Measurements from ENCODE around the gene RNU6-9.

Gene RNU6-9

DNA sequence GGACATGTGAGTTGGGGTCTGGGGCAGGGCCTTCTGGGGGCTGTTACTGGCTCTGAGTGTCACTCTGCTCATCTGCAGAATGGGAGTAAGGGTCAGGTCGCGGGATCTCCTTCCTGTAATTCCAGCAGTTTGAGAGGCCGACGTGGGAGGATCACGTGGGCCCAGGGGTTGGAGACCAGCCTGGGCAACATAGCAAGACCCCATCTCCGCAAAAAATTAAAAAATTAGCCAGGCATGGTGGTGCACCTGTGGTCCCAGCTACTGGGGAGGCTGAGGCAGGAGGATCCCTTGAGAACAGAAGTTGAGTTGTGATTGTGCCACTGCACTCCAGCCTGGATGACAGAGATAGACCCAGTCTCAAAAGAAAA is 36.6 kb downstream of the RNU6-9 start:
- H3K36me3 ChIP-seq (ENCODE audit: insufficient read depth, low read length) = no peaks in the 10 kb centered on the region
- H3K27ac ChIP-seq (ENCODE audit: low read depth, low read length) = no peak overlapping the region
- no peaks in the 10 kb centered on the region for H3K27me3 ChIP-seq (ENCODE audit: insufficient read depth, low read length)
- H3K79me2 ChIP-seq (ENCODE audit: control insufficient read depth, insufficient read depth, low read length, unreplicated experiment) = peaks cover 15% of the 10 kb centered on the region
- H3K4me3 ChIP-seq (ENCODE audit: low read depth, low read length) = no peak overlapping the region
- H3K4me1 ChIP-seq (ENCODE audit: control insufficient read depth, insufficient read depth, low read length, unreplicated experiment) = peaks cover 9% of the 10 kb centered on the region
- no peak overlapping the region for H2AFZ ChIP-seq (ENCODE audit: low read length, unreplicated experiment)

GRCh38 chr19:931860-932647 is 38.8 kb downstream of the RNU6-9 start:
- Histone ChIP-seq H3K4me1 (ENCODE audit: control insufficient read depth, insufficient read depth, low read length, unreplicated experiment) (peaks cover 9% of the 10 kb centered on the region), H3K27me3 (ENCODE audit: insufficient read depth, low read length) (no peaks in the 10 kb centered on the region), H3K27ac (ENCODE audit: low read depth, low read length) (no peak overlapping the region), H3K4me3 (ENCODE audit: low read depth, low read length) (no peak overlapping the region), H2AFZ (ENCODE audit: low read length, unreplicated experiment) (no peak overlapping the region), H3K79me2 (ENCODE audit: control insufficient read depth, insufficient read depth, low read length, unreplicated experiment) (peaks cover 10% of the 10 kb centered on the region), H3K36me3 (ENCODE audit: insufficient read depth, low read length) (no peaks in the 10 kb centered on the region)

- H3K27ac ChIP-seq (ENCODE audit: low read depth, low read length) = no peak overlapping the region
- H3K36me3 ChIP-seq (ENCODE audit: insufficient read depth, low read length) = no peaks in the 10 kb centered on the region
Observed at GRCh38 chr19:932648-933552, 39.6 kb downstream of the RNU6-9 start.

DNA sequence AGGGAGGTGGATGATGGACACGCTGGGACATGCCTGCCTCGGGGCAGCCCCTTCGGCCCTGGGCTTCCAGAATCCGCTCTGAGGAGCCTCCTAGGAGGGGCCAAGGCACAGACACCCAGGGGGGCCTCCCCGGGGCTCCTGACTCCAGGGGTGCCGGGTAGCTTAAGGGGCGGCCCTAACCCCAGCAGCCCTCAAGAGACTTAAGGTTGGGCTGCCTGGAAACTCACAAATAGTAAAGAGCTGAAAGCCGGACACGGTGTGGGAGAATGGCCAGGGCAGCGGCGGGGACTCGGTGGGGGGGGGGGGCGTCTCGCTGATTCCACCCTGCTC is 40.2 kb downstream of the RNU6-9 start:
- Histone ChIP-seq H3K36me3 (ENCODE audit: insufficient read depth, low read length) (no peaks in the 10 kb centered on the region), H3K27me3 (ENCODE audit: insufficient read depth, low read length) (no peaks in the 10 kb centered on the region), H3K79me2 (ENCODE audit: control insufficient read depth, insufficient read depth, low read length, unreplicated experiment) (peaks cover 11% of the 10 kb centered on the region), H3K4me3 (ENCODE audit: low read depth, low read length) (no peak overlapping the region), H2AFZ (ENCODE audit: low read length, unreplicated experiment) (no peak overlapping the region), H3K4me1 (ENCODE audit: control insufficient read depth, insufficient read depth, low read length, unreplicated experiment) (peaks cover 9% of the 10 kb centered on the region), H3K27ac (ENCODE audit: low read depth, low read length) (no peak overlapping the region)

More at GRCh38 chr19:932648-933552, 39.6 kb downstream of the RNU6-9 start:
- Histone ChIP-seq H3K4me3 (ENCODE audit: low read depth, low read length) (0 out of 2 replicates have a peak overlapping the region, but pooled peaks have one; percentile 21), H3K79me2 (ENCODE audit: control insufficient read depth, insufficient read depth, low read length, unreplicated experiment) (peaks cover 11% of the 10 kb centered on the region), H2AFZ (ENCODE audit: low read length, unreplicated experiment) (no peak overlapping the region), H3K4me1 (ENCODE audit: control insufficient read depth, insufficient read depth, low read length, unreplicated experiment) (peaks cover 9% of the 10 kb centered on the region), H3K27me3 (ENCODE audit: insufficient read depth, low read length) (no peaks in the 10 kb centered on the region)

- H3K4me3 ChIP-seq (ENCODE audit: low read depth, low read length) = no peak overlapping the region
- peaks cover 9% of the 10 kb centered on the region for H3K4me1 ChIP-seq (ENCODE audit: control insufficient read depth, insufficient read depth, low read length, unreplicated experiment)
- H2AFZ ChIP-seq (ENCODE audit: low read length, unreplicated experiment) = no peak overlapping the region
- H3K27ac ChIP-seq (ENCODE audit: low read depth, low read length) = no peak overlapping the region
- no peaks in the 10 kb centered on the region for H3K27me3 ChIP-seq (ENCODE audit: insufficient read depth, low read length)
- H3K36me3 ChIP-seq (ENCODE audit: insufficient read depth, low read length) = no peaks in the 10 kb centered on the region
- peaks cover 9% of the 10 kb centered on the region for H3K79me2 ChIP-seq (ENCODE audit: control insufficient read depth, insufficient read depth, low read length, unreplicated experiment)
Observed at GRCh38 chr19:934197-934840, 41.0 kb downstream of the RNU6-9 start.

DNA sequence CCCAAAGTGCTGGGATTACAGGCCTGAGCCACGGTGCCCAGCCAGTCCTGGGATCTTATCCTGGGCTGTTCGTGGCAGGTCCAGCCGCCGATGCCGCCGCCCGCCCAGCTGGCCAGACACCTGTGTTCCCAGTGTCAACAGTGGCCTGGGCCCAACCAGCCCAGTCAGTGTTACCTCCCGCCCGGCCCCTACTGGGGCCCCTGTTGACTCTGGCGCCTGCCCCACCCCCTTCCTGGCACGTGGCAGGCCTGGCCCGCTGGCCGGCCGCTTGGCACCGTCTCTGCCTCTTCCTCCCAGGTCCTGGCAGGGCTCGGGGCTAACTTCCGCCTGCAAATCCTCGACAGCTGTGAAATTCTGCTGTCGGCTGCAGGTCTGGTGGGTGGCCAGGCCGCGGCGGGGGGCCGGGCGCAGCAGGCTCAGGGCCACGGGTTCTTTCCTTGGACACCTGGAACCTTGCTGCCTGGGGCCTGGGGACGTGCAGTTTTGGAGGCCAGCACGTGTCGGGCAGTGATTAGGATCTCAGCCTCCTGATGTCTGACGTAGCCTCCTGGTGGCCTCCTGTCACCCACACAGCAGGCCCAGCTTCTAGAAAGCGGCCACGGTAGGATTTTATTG is 41.7 kb downstream of the RNU6-9 start:
- no peaks in the 10 kb centered on the region for H3K27me3 ChIP-seq (ENCODE audit: insufficient read depth, low read length)
- H3K79me2 ChIP-seq (ENCODE audit: control insufficient read depth, insufficient read depth, low read length, unreplicated experiment) = peaks cover 9% of the 10 kb centered on the region
- no peaks in the 10 kb centered on the region for H3K36me3 ChIP-seq (ENCODE audit: insufficient read depth, low read length)
- H3K4me1 ChIP-seq (ENCODE audit: control insufficient read depth, insufficient read depth, low read length, unreplicated experiment) = peaks cover 9% of the 10 kb centered on the region
- H2AFZ ChIP-seq (ENCODE audit: low read length, unreplicated experiment) = no peak overlapping the region
- no peak overlapping the region for H3K4me3 ChIP-seq (ENCODE audit: low read depth, low read length)
- H3K27ac ChIP-seq (ENCODE audit: low read depth, low read length) = no peak overlapping the region

DNA sequence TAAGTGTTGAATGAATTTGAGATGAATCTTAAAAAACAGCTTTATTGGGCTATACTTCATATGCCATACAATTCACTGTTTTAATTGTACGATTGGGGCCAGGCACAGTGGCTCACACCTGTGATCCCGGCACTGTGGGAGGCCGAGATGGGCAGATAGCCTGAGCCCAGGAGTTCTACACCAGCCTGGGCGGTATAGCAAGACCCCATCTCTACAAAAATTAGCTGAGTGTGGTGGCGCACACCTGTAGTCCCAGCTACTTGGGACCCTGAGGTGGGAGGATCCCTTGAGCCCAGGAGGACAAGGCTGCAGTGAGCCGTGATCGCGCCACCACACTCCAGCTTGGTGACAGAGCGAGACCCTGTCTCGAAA is 42.9 kb downstream of the RNU6-9 start:
- Histone ChIP-seq H3K4me1 (ENCODE audit: control insufficient read depth, insufficient read depth, low read length, unreplicated experiment) (peaks cover 9% of the 10 kb centered on the region), H2AFZ (ENCODE audit: low read length, unreplicated experiment) (no peak overlapping the region), H3K27me3 (ENCODE audit: insufficient read depth, low read length) (no peaks in the 10 kb centered on the region), H3K27ac (ENCODE audit: low read depth, low read length) (no peak overlapping the region), H3K79me2 (ENCODE audit: control insufficient read depth, insufficient read depth, low read length, unreplicated experiment) (peaks cover 11% of the 10 kb centered on the region), H3K36me3 (ENCODE audit: insufficient read depth, low read length) (no peaks in the 10 kb centered on the region), H3K4me3 (ENCODE audit: low read depth, low read length) (no peak overlapping the region)

GRCh38 chr19:937259-937694 is 44.0 kb downstream of the RNU6-9 start:
- H3K27ac ChIP-seq (ENCODE audit: low read depth, low read length) = no peak overlapping the region
- no peak overlapping the region for H3K4me3 ChIP-seq (ENCODE audit: low read depth, low read length)
- peaks cover 11% of the 10 kb centered on the region for H3K79me2 ChIP-seq (ENCODE audit: control insufficient read depth, insufficient read depth, low read length, unreplicated experiment)
- peaks cover 9% of the 10 kb centered on the region for H3K4me1 ChIP-seq (ENCODE audit: control insufficient read depth, insufficient read depth, low read length, unreplicated experiment)
- H3K36me3 ChIP-seq (ENCODE audit: insufficient read depth, low read length) = no peaks in the 10 kb centered on the region
- no peak overlapping the region for H2AFZ ChIP-seq (ENCODE audit: low read length, unreplicated experiment)
- no peaks in the 10 kb centered on the region for H3K27me3 ChIP-seq (ENCODE audit: insufficient read depth, low read length)

GRCh38 chr19:938233-938923 is 45.1 kb downstream of the RNU6-9 start:
- Histone ChIP-seq H3K4me3 (ENCODE audit: low read depth, low read length) (no peak overlapping the region), H3K36me3 (ENCODE audit: insufficient read depth, low read length) (no peaks in the 10 kb centered on the region), H3K27ac (ENCODE audit: low read depth, low read length) (no peak overlapping the region), H3K27me3 (ENCODE audit: insufficient read depth, low read length) (no peaks in the 10 kb centered on the region), H3K79me2 (ENCODE audit: control insufficient read depth, insufficient read depth, low read length, unreplicated experiment) (peaks cover 11% of the 10 kb centered on the region), H3K4me1 (ENCODE audit: control insufficient read depth, insufficient read depth, low read length, unreplicated experiment) (peaks cover 4% of the 10 kb centered on the region), H2AFZ (ENCODE audit: low read length, unreplicated experiment) (no peak overlapping the region)

- Histone ChIP-seq H3K27me3 (ENCODE audit: insufficient read depth, low read length) (no peaks in the 10 kb centered on the region), H3K79me2 (ENCODE audit: control insufficient read depth, insufficient read depth, low read length, unreplicated experiment) (peaks cover 6% of the 10 kb centered on the region), H3K4me1 (ENCODE audit: control insufficient read depth, insufficient read depth, low read length, unreplicated experiment) (no peaks in the 10 kb centered on the region), H2AFZ (ENCODE audit: low read length, unreplicated experiment) (no peak overlapping the region), H3K27ac (ENCODE audit: low read depth, low read length) (no peak overlapping the region), H3K4me3 (ENCODE audit: low read depth, low read length) (no peak overlapping the region), H3K36me3 (ENCODE audit: insufficient read depth, low read length) (no peaks in the 10 kb centered on the region)
Observed at GRCh38 chr19:939439-939838, 46.2 kb downstream of the RNU6-9 start.

Measured in ACC112 (cell line).